ENCODE measurements around the gene KRTAP5-7.
"Not testable (repeated sequence)": the region's sequence is repeated elsewhere in the genome, so short reads cannot be mapped to it uniquely, and the experiment has no call there.

The KRTAP5-7 gene

GRCh38 chr11:71535825-71536224 is 8.8 kb downstream of the KRTAP5-7 start:
- DNase-seq: no peak

- DNase-seq: no peak
Measured at GRCh38 chr11:71537537-71537936, 10.5 kb downstream of the KRTAP5-7 start.

GRCh38 chr11:71537977-71538665 is 11.1 kb downstream of the KRTAP5-7 start, which contains the start of gene KRTAP5-8:
TSS of gene KRTAP5-8 (plus strand) at chr11:71538025. CDS start at chr11:71538056, 31 bp downstream.
- not testable (repeated sequence) for DNase-seq

DNA sequence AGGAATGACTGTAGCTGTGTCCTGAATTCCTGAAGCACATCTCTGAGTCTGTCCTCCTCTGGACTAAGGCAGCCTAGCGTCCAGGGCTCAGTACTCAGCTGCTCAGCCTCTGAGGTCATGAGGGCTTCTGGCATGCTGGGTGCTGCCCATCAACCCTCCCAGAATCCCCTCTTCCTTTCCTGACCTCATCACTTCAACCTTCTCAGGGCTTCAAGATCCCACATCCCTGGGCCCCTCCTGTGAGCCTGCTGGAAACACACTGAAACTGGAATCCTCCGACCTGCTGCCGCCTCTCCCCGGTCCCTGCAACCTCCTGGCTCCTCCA is 11.6 kb downstream of the KRTAP5-7 start:
- peak; percentile 16 for DNase-seq

DNA sequence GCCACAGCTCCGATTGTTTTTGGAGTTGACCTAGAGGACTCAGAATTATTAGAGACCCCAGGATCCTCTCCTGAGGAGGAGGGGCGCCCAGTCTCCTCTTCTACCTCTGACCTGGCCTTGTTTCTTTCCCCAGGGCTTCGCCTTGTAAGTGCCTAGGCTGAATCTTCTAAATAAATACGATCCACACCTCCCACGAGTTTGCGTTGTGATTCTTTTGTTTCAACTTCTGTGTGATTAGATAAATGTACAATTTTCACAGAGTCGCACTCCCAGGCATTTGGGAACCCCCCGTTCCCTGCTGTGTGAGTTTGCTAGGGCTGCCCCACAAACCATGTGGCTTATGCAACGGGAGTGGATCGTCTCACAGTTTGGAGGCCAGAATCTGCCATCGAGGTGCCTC is 11.9 kb downstream of the KRTAP5-7 start:
- no peak for DNase-seq

DNA sequence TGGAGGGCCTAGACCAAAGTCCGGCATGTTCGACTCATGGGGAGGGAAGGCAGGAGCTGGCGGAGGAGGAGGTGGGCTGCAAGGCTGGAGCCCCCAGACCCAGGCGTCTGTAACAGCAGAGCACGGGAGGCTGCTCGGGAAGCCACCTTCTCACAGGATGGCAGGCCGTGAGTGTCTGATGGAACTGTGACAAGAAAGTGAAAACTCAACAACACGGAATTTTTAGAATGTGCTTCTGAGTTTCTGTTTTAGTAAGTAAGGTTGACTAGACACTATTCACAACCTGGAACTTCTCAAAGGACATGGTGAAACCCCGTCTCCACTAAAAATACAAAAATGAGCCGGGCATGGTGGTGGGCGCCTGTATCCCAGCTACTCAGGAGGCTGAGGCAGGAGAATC is 12.9 kb downstream of the KRTAP5-7 start:
- DNase-seq: not testable (repeated sequence)

GRCh38 chr11:71540521-71541304 is 13.6 kb downstream of the KRTAP5-7 start:
- DNase-seq: not testable (repeated sequence)

DNA sequence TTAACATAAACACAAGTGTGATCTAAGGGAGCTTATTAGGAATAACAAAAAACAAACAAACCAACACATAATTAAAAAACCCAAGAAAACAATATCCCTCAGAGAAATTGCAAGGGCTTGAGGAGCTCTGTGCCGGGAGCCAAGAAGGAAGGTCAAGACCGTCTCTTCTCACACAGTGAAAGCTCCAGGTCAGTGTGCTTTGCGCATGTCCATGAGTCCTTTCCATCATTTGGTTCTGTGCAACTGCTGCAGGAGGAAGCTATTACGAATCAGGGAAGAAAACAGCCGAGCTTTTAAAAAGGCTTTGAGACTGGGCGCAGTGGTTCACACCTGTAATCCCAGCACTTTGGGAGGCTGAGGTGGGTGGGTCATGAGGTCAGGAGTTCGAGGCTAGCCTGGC is 15.3 kb downstream of the KRTAP5-7 start:
- no peak for DNase-seq

GRCh38 chr11:71542879-71543777 is 16.1 kb downstream of the KRTAP5-7 start:
- DNase-seq: no peak

DNA sequence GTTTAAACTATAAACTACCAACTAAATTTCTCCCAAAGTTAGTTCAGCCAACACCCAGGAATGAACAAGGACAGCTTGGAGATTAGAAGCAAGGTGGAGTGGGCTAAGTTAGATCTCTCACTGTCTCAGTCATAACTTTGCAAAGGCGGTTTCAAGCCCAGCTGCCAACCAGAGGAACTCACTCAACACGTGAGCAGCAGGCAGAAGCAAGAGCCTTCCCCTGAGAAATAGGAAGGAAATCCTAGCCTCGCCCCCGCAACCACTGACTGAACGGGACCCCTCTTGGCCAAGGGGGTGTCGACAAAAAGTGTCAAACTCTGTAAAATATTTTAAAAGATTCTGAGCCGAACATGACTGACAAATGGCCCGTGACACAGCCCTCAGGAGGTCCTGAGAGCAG is 16.8 kb downstream of the KRTAP5-7 start:
- DNase-seq: no peak

DNA sequence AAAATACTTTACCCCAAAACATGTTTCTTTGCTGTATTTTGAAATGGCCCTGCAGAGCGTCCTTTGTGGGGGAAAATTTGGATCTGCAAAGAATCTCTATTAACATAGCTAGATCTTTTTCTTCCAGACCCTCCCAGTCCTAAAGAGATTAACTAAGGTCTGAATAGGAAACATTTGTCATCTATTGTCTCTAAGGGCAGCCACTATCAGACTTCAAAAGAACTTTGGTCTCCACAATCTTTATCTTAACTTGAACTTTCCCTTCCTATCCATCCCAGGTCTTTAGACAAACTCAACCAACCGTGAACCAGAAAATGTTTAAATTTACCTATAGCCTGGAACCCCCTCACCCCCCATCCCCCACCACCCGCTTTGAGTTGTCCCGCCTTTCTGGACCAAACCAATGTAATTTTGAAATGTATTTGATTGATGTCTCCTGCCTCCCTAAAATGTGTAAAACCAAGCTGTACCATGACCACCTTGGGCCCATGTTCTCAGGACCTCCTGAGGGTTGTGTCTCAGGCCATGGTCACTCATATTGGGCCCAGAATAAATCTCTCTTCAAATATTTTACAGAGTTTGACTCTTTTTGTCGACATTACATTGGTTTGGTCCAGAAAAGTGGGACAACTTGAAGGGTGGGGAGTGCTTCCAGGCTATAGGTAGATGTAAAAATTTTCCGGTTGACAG is 17.6 kb downstream of the KRTAP5-7 start:
- DNase-seq: no peak

GRCh38 chr11:71545405-71545966 is 18.4 kb downstream of the KRTAP5-7 start:
- no peak for DNase-seq

GRCh38 chr11:71548120-71548519 is 21.1 kb downstream of the KRTAP5-7 start, which contains the start of gene KRTAP5-9:
TSS of gene KRTAP5-9 (plus strand) at chr11:71548420. CDS start at chr11:71548658, 238 bp downstream.
- DNase-seq: no peak

DNA sequence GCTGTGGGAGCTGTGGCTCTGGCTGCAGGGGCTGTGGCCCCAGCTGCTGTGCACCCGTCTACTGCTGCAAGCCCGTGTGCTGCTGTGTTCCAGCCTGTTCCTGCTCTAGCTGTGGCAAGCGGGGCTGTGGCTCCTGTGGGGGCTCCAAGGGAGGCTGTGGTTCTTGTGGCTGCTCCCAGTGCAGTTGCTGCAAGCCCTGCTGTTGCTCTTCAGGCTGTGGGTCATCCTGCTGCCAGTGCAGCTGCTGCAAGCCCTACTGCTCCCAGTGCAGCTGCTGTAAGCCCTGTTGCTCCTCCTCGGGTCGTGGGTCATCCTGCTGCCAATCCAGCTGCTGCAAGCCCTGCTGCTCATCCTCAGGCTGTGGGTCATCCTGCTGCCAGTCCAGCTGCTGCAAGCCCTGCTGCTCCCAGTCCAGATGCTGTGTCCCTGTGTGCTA is 21.7 kb downstream of the KRTAP5-7 start:
- no peak for DNase-seq

DNA sequence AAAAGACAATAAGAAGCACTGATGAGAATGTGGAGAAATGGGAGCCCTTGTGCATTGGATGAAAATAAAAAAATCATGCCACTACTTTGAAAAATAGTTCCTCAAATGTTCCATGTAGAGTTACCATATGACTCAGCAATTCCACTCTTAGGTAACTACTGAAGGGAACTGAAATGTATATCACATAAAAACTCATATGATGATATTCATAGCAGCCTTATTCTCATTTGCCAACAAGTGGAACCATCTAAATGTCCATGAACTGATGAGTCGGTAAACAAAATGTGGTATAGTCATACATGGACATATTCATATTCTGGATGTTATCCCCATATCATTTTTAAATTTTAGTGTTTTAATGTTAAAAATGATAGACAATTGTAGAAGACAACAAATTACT is 24.6 kb downstream of the KRTAP5-7 start:
- no peak for DNase-seq

- DNase-seq: no peak
Measured at GRCh38 chr11:71554996-71555395, 27.9 kb downstream of the KRTAP5-7 start.

GRCh38 chr11:71555508-71555907 is 28.4 kb downstream of the KRTAP5-7 start:
- DNase-seq: no peak

GRCh38 chr11:71556018-71556417 is 29.0 kb downstream of the KRTAP5-7 start:
- DNase-seq: no peak

- no peak for DNase-seq
Measured at GRCh38 chr11:71557257-71557656, 30.2 kb downstream of the KRTAP5-7 start.

DNA sequence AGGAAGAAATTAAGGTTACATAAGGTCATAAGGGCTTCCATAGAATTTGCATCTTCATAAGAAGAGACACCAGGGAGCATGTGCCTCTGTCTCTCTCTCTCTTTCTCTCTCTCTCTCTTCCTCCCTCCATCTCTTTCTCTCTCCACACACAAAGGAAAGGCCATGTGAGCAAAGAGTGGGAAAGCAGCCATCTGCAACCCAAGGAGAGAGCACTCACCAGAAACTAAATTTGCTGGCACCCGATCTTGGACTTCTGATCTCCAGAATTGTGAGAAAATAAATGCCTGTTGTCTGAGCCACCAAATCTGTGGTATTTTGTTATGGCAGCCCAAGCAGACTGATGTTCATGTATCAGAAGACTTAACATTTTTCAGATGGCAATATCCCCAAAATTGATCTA is 31.9 kb downstream of the KRTAP5-7 start:
- no peak for DNase-seq

DNA sequence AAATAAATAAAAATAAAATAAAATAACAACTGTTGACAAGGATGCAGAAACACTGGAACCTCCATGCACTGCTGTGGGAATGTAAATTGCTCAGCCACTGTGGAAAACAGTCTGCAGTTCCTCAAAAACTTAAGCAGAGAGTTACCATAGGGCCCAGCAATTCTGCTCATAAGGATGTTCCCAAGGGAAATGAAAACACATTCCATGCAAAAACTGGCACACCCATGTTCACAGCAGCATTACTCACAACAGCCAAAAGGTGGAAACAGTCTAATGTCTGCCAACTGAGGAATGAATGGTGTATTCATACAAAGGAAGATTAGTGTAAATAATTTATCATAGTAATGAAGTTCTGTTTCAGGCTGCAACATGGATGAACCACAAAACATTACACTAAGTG is 35.1 kb downstream of the KRTAP5-7 start:
- no peak for DNase-seq

GRCh38 chr11:71563406-71563805 is 36.3 kb downstream of the KRTAP5-7 start:
- DNase-seq: no peak
